Esophagus squamous epithelium (tissue), 5 donors: ENCODE data around the gene FILIP1. TPM values are rescaled to one million over a fixed set of nuclear protein-coding genes. Genes with fewer than 3 reads are reported as not detected.
A peak's percentile ranks its signal among the peaks of the same experiment; 100 is the strongest.

Experiments used
- DNase-seq: peaks from one replicate; lab custom pipeline; 2025; lab: John Stamatoyannopoulos, UW
- H3K27ac ChIP-seq, 4 donors: fragments of 200-600 bp; sonication (generic); one replicate each; pipeline ENCODE4 v1.5.1; 2016 to 2019; ENCODE audit warnings: mild to moderate bottlenecking in 1 of 4
- H3K27me3 ChIP-seq, 4 donors: fragments of 200-600 bp; sonication (generic); 1 replicate in 3 of 4; 2 replicates in 1 of 4; pipeline versions ENCODE4 v1.5.1 to v1.6.0; 2017 to 2021; ENCODE audit warnings: antibody characterized with exemption in 1 of 4
- H3K36me3 ChIP-seq, 3 donors: fragments of 200-600 bp; sonication (generic); one replicate each; pipeline ENCODE4 v1.5.1; 2016 to 2019
- H3K4me1 ChIP-seq, 3 donors: fragments of 200-600 bp; sonication (generic); one replicate each; pipeline ENCODE4 v1.5.1; 2017 to 2019
- H3K4me3 ChIP-seq, 4 donors: fragments of 200-600 bp; sonication (generic); 1 replicate in 3 of 4; 2 replicates in 1 of 4; pipeline ENCODE4 v1.5.1; 2016 to 2019; ENCODE audit warnings: mild to moderate bottlenecking in 2 of 4, moderate library complexity in 1 of 4
- H3K9me3 ChIP-seq, 3 donors: fragments of 200-600 bp; sonication (generic); one replicate each; pipeline ENCODE4 v1.5.1; 2016 to 2019
- POLR2A ChIP-seq, 4 donors: fragments of 450-650 bp; IDR thresholded peaks; one replicate each; pipeline ENCODE4 v1.6.1; 2017; ENCODE audit warnings: antibody characterized with exemption in 4 of 4, mild to moderate bottlenecking in 4 of 4, moderate library complexity in 3 of 4
- WGBS, 2 donors: methylation state at CpG; one replicate each; pipeline ENCODE4 v1.1.5; 2018; 5-methylcytosine and 5-hydroxymethylcytosine counted together
- intact Hi-C: fragments of 100-400 bp; cut with DNase I; formaldehyde crosslinking; loops from one replicate; pipeline ENCODE4 v1.15.0; 2022
- total RNA-seq, 4 donors: library from RNA; depleted of rRNA; stranded (reverse); fragments of >200 nt; gene quantifications; one replicate each; pipeline ENCODE4 v1.1.0, GENCODE V29; 2016
- TF ChIP-seq, protein P1 (sequence below), 6 experiments: fragments of 450-650 bp in 4 of 6; fragments of 200-600 bp in 2 of 6; sonication (generic) in 2 of 6; IDR thresholded peaks; one replicate each; pipeline ENCODE4 v1.5.1; 2016 to 2019; ENCODE audit warnings: antibody characterized with exemption in 6 of 6, mild to moderate bottlenecking in 4 of 6, moderate library complexity in 4 of 6
- donor health status: DM: yes; HTN: yes; CAD: no.

Gene FILIP1
- total RNA-seq, 4 donors from 2014 or later, result 0.49 to 13.4 (median 2.3) TPM

- Histone ChIP-seq H3K27ac (peak overlapping the region in 2 of 4 donors; percentile 20 to 41), H3K27me3 (no peaks in the 10 kb centered on the region), H3K9me3 (no peaks in the 10 kb centered on the region), H3K4me1 (peaks cover 0 to 8% (median 0%) of the 10 kb centered on the region in 3 donors), H3K36me3 (no peaks in the 10 kb centered on the region), H3K4me3 (no peak overlapping the region)
- DNase-seq, result no peak
- intact Hi-C loops, result no loop called here
- WGBS, 2 donors, result 48 to 65% methylated on average over 1 of the region's 1 CpG
- TF ChIP-seq, protein P1, sequence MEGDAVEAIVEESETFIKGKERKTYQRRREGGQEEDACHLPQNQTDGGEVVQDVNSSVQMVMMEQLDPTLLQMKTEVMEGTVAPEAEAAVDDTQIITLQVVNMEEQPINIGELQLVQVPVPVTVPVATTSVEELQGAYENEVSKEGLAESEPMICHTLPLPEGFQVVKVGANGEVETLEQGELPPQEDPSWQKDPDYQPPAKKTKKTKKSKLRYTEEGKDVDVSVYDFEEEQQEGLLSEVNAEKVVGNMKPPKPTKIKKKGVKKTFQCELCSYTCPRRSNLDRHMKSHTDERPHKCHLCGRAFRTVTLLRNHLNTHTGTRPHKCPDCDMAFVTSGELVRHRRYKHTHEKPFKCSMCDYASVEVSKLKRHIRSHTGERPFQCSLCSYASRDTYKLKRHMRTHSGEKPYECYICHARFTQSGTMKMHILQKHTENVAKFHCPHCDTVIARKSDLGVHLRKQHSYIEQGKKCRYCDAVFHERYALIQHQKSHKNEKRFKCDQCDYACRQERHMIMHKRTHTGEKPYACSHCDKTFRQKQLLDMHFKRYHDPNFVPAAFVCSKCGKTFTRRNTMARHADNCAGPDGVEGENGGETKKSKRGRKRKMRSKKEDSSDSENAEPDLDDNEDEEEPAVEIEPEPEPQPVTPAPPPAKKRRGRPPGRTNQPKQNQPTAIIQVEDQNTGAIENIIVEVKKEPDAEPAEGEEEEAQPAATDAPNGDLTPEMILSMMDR (IDR thresholded peaks at IDR 0.05), result no peak
- TF ChIP-seq POLR2A (IDR thresholded peaks at IDR 0.05), result no peak
Measured at GRCh38 chr6:75463908-75464307, 29.7 kb downstream of the FILIP1 start.

DNA sequence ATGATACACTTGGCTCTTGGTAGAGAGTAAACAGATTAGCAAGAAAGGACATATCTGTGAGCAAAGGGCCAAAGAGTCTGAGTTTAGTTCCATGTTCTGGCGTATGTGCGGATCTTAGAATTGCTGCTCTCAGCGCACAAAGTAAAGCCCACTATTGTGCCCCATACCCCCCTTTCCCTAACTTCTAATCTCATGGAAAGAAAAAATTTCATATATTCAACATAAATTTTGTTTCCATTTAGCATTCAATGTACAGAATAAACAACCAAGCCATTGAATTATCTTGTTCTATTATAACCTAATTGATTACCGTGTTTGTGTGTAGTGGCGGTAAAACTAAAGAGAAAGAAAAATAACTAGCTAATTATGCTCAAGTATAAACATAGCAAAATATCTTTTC lies 30.5 kb downstream of the FILIP1 start:
- no peak overlapping the region for H3K4me3 ChIP-seq
- intact Hi-C loops, result no loop called here
- no peak for TF ChIP-seq POLR2A (IDR thresholded peaks at IDR 0.05)
- TF ChIP-seq, protein P1 (IDR thresholded peaks at IDR 0.05), result no peak
- no peaks in the 10 kb centered on the region for H3K36me3 ChIP-seq
- WGBS, 2 donors, result 70 to 86% methylated on average over 5 of the region's 5 CpGs
- DNase-seq, result no peak
- H3K27me3 ChIP-seq, result no peaks in the 10 kb centered on the region
- peak overlapping the region in 3 of 4 donors; percentile 2 to 41 (median 9) for H3K27ac ChIP-seq
- H3K9me3 ChIP-seq, result no peaks in the 10 kb centered on the region
- peaks cover 0 to 8% (median 0%) of the 10 kb centered on the region in 3 donors for H3K4me1 ChIP-seq

DNA sequence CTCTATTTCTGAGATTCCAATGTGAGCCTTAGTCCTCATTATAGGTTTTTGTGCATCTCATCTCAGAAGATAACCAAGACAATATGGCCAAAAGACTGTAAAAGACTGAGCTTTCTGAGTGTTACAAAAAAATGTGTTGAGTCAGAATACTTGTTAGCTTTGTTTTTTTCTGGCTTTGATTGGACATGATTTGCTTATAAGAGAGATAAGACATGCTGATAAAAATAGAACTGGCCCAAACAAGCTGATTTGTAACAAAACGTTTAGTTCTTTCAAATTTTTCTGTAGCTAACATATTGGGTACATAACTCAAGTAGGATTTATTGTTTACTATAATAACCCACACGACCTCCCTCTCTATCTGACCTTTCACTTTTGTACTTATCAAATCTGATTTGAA lies 32.9 kb downstream of the FILIP1 start:
- intact Hi-C loops, result no loop called here
- peak overlapping the region in 3 of 4 donors; percentile 6 to 59 (median 46) for H3K27ac ChIP-seq

DNA sequence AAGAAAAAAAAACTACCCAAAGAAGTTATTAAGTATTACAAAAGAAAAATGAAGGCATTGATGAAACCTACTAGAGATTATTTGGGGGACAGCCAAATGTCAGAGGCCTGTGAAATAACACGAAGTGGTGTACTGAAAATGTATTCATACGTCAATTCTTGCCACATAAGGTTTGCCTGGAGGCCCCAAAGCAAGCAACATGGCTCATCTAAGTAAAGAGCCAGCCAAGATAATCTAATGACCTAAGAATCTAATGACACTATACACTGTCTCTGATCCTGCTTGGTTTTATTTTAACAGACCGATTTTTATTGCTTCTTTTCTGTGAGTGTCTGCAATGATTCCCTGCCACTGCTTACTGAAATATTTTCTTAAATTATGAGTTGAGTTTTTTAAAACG lies 34.7 kb downstream of the FILIP1 start:
- TF ChIP-seq, protein P1 (IDR thresholded peaks at IDR 0.05), result no peak
- TF ChIP-seq POLR2A (IDR thresholded peaks at IDR 0.05), result no peak
- Histone ChIP-seq H3K27me3 (no peaks in the 10 kb centered on the region), H3K9me3 (no peaks in the 10 kb centered on the region), H3K36me3 (no peaks in the 10 kb centered on the region), H3K4me1 (peaks cover 0 to 8% (median 0%) of the 10 kb centered on the region in 3 donors), H3K27ac (peak overlapping the region in 3 of 4 donors; percentile 45 to 56 (median 53)), H3K4me3 (no peak overlapping the region)
- 33 to 43% methylated on average over 4 of the region's 4 CpGs for WGBS, 2 donors
- no peak for DNase-seq
- intact Hi-C loops, result no loop called here

More for the DNA sequence above, 32.9 kb downstream of the FILIP1 start:
- no peak overlapping the region for H3K4me3 ChIP-seq
- peaks cover 0 to 8% (median 0%) of the 10 kb centered on the region in 3 donors for H3K4me1 ChIP-seq
- WGBS, 2 donors, result 21 to 31% methylated on average over 2 of the region's 2 CpGs
- H3K36me3 ChIP-seq, result no peaks in the 10 kb centered on the region
- no peak for DNase-seq
- no peaks in the 10 kb centered on the region for H3K9me3 ChIP-seq
- H3K27me3 ChIP-seq, result no peaks in the 10 kb centered on the region
- TF ChIP-seq, protein P1 (IDR thresholded peaks at IDR 0.05), result no peak
- no peak for TF ChIP-seq POLR2A (IDR thresholded peaks at IDR 0.05)

GRCh38 chr6:75450903-75451302 lies 42.7 kb downstream of the FILIP1 start:
- DNase-seq, result no peak
- WGBS, 2 donors, result 86 to 91% methylated on average over 3 of the region's 3 CpGs
- Histone ChIP-seq H3K9me3 (no peaks in the 10 kb centered on the region), H3K36me3 (no peaks in the 10 kb centered on the region), H3K27ac (no peak overlapping the region), H3K4me1 (no peaks in the 10 kb centered on the region), H3K4me3 (no peak overlapping the region), H3K27me3 (no peaks in the 10 kb centered on the region)
- TF ChIP-seq POLR2A (IDR thresholded peaks at IDR 0.05), result no peak
- TF ChIP-seq, protein P1 (IDR thresholded peaks at IDR 0.05), result no peak
- intact Hi-C loops, result no loop called here
